ENCODE data around the gene MYOG.
A peak's percentile ranks its signal among the peaks of the same experiment; 100 is the strongest.

MYOG gene

DNA sequence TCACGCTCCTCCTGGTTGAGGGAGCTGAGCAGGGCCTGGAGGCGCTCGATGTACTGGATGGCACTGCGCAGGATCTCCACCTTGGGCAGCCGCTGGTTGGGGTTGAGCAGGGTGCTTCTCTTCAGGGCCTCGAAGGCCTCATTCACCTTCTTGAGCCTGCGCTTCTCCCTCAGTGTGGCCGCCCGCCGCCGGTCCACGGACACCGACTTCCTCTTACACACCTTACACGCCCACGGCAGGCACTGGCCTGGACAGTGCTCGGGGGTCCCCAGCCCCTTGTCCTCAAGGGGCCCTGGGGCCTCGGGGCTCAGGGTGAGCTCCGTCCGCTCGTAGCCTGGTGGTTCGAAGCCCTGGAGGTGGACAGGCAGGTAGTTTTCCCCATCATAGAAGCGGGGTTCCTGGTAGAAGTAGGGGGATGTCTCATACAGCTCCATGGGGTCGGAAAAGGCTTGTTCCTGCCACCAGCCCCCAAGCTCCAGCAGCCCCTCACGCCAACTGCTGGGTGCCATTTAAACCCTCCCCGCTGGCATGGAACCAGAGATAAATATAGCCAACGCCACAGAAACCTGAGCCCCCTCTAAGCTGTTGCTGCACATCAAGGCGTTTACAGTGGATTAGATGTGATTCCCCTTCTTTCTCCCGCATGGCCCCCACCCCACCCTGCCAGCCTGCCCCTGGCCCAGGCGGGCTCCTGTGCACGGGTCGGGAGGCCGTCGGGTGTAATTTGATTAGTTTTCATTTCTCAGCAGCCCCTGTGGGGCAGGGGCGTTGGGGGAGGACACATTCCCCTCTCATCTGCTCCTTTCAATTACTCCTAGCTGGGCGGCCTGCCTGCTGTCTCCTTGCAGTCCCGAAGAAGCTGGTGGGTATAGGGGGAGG is at the start of gene MYOG:
Gene MYOG, minus strand, starts transcription at position 485 of the 879 bp plus-strand sequence. Its CDS starts 51 bp downstream, at position 434.
- no peak for DNase-seq (ENCODE audit: low read depth in 2 of 2)
- H3K4me3 ChIP-seq (replicated peaks in 1 of 2; ENCODE audit: low read depth in 2 of 2, low read length in 2 of 2), result no peak within 1 kb of the TSS
- TF ChIP-seq, protein P1, sequence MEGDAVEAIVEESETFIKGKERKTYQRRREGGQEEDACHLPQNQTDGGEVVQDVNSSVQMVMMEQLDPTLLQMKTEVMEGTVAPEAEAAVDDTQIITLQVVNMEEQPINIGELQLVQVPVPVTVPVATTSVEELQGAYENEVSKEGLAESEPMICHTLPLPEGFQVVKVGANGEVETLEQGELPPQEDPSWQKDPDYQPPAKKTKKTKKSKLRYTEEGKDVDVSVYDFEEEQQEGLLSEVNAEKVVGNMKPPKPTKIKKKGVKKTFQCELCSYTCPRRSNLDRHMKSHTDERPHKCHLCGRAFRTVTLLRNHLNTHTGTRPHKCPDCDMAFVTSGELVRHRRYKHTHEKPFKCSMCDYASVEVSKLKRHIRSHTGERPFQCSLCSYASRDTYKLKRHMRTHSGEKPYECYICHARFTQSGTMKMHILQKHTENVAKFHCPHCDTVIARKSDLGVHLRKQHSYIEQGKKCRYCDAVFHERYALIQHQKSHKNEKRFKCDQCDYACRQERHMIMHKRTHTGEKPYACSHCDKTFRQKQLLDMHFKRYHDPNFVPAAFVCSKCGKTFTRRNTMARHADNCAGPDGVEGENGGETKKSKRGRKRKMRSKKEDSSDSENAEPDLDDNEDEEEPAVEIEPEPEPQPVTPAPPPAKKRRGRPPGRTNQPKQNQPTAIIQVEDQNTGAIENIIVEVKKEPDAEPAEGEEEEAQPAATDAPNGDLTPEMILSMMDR (IDR thresholded peaks at IDR 0.05; ENCODE audit: low read depth, low read length), result no peak

DNA sequence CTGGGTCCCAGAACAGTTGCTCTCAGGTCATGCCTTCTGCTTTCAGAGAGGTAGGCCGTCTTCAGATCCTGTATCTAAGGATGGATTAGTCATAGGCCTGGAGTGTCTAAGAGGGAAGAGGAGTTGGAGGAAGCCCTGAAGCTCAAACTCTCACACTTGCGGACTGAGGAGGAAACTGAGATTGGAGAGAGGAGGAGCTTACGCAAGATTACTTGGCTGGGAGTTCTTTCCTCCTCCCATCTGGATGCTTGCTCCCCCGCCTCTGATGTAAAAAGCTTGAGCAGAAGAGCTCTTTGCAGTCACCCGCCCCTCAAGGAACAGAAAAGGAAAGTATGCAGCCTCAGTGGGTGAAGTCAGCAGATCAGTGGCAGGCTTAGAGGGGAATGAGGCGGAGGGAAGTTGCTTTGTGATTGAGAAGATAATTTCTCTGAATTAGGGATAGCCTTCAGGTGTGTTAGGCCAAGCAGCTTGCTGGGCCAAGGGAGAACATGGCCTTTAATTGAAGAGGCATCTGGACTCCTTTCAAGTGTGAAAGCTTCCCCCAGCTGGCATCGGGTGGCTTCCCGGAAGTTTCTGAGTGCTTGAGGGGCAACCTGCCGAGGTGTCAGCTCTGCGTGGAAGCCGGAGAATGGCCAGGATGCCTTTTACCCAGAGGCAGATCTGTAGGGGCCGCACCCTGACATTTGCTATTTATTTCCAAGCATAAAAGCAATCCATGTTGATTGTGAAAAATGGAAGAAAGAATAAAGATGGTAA is 48.3 kb upstream of the MYOG start:
- peak; percentile 35 to 91 for DNase-seq (ENCODE audit: low read depth in 2 of 2)
- no peak overlapping the region for H3K4me3 ChIP-seq (replicated peaks in 1 of 2; ENCODE audit: low read depth in 2 of 2, low read length in 2 of 2)
- TF ChIP-seq, protein P1 (IDR thresholded peaks at IDR 0.05; ENCODE audit: low read depth, low read length), result no peak

DNA sequence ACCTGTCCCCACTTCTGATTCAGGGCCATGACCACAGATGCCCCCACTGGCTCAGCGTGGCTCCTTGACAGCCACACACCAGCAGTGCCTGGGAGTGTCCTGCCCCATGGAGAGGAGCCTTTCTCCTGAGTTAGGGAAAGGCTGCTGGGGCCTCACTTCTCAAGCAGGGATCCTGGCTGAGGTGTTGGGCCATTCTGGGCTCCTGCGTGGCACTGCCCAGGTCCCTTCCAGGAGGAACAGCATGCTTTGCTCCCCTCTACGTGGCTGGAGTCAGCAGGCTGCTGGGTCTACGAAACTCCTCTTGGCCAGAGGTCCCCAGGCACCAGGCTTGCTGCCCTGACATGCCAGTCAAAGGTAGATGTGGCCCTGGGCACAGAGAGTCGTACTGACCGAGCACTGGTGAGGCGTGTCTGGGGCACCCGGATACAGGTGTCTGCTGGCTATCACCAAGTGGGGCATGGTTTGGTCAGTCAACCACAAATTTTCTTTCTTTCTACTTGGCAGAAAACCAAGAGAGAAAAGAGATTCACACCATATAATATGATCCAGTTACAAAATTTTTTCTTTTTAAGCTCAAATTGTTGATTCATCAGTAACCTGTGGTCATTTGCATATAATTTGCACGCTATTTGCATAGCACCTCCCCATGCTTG is 45.9 kb upstream of the MYOG start:
- DNase-seq (ENCODE audit: low read depth in 2 of 2), result no peak
- TF ChIP-seq, protein P1 (IDR thresholded peaks at IDR 0.05; ENCODE audit: low read depth, low read length), result no peak
- no peak overlapping the region for H3K4me3 ChIP-seq (replicated peaks in 1 of 2; ENCODE audit: low read depth in 2 of 2, low read length in 2 of 2)

DNA sequence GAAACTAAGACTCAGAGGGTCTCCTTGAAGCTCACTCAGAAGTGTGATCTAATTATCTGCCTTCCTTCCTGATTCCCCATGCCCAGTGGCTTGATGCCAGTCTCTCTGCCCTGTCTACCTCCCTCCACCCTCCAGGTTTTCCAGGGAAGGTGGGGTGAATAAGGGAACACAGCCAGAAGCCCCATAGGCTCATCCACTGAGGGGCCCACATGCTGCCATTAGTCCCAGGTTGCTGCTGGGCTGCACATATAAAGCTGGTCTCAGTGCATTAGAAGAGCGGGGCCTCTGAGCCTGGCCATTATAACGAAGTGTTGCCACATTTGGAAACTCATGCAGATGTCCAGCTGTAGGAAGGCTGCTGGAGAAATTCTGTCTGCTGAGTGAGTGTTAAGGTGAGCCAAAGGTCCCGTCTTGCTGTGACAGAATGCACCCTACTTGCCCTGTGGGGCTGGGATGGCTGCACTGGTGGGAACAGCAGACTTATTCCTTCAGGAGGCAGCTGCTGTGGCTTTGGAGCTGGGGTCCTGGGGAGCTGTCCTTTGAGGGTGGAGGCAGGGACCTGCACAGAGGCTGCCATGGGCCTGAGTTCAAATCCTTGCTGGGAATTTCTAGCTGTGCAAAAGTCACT is 44.7 kb upstream of the MYOG start:
- no peak overlapping the region for H3K4me3 ChIP-seq (replicated peaks in 1 of 2; ENCODE audit: low read depth in 2 of 2, low read length in 2 of 2)
- no peak for DNase-seq (ENCODE audit: low read depth in 2 of 2)
- TF ChIP-seq, protein P1 (IDR thresholded peaks at IDR 0.05; ENCODE audit: low read depth, low read length), result no peak

DNA sequence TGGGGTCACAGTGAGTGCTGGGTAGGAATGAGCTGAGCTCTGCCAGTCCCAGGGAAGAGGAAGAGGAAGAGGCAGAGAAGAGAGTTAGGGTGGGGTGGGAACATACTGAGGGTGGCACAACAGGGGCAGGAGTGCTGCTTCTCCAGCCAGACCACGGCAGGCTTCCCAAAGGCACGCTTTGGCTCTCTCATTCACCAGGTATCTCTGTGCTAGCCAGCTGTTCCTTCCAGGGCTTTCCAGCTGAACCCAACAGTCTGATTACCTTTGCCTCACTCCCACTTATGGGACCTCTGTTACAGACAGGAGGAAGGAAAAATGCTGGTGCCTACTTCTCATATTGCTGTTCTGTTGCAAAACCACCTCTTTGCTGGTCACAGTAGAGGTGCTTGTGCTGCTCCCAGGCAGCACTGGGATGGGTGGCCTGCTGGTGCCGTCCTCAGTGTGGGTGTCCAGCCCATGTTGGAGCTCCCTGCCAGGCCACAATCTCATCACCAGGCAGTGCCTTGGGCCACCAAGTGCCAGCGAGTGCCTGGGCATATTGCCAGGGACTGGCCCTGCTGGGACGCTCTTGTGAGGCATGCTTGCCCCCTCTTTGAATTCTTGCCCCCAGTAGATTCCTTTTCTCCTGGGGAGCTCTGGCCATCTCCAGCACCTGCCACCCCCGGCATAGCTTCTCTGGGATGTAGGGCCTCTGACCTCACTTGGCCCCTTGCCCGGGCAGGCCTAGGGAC is 43.9 kb upstream of the MYOG start:
- TF ChIP-seq, protein P1 (IDR thresholded peaks at IDR 0.05; ENCODE audit: low read depth, low read length), result no peak
- H3K4me3 ChIP-seq (replicated peaks in 1 of 2; ENCODE audit: low read depth in 2 of 2, low read length in 2 of 2), result peak overlapping the region in 1 of 2 donors; percentile 56
- peak in 1 of 2 donors; percentile 18 for DNase-seq (ENCODE audit: low read depth in 2 of 2)
